ENCODE data around the gene ACTRT2.

GRCh38 chr1:3056641-3057040 lies 35.4 kb downstream of the ACTRT2 start:
- no peak for TF ChIP-seq POLR2A (IDR thresholded peaks at IDR 0.05; ENCODE audit: low read depth)
- no peak for TF ChIP-seq CTCF (IDR thresholded peaks at IDR 0.05)

Data from esophagus muscularis mucosa (tissue), 3 donors.